GM20431 (cell line): ENCODE data around the gene MBD3L4.

ENCODE experiments used
- in situ Hi-C: fragments of 300-500 bp; cut with MseI, MboI; formaldehyde crosslinking; loops from one replicate; pipeline ENCODE4 v1.15.0; 2020; ENCODE audit warnings: low sequenced_read_pairs; ENCODE audit not compliant: unreplicated experiment

MBD3L4 gene

DNA sequence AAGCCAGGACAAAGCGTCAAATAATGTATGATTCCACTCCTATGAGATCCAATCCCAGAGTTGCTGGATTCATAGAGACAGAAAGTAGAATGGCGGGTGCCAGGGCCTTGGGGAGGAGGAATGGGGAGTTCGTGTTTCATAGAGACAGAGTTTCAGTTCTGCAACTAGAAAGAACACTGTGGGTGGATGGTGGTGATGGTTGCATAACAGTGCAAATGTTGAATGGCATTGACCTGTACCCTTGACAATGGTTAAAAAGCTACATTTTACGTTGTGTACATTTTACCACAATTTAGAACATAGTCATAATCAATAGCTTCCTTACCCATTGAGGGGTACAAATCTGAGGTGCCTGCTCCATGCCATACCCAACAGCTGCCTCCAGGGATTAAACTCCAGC, 52.1 kb downstream of the MBD3L4 start:
- in situ Hi-C loops = no loop called here
